Peyer's patch (tissue), 4 donors: ENCODE data around the gene MVP. TPM values are rescaled to one million over a fixed set of nuclear protein-coding genes. Genes with fewer than 3 reads are reported as not detected.

Experiments
- DNase-seq, 3 donors: peaks; one replicate each; pipeline ENCODE4 v3.0.0-alpha.2; 2017 to 2019
- H3K27ac ChIP-seq, 4 donors: fragments of 200-600 bp; sonication (generic); one replicate each; pipeline ENCODE4 v1.5.1; 2016 to 2019
- H3K27me3 ChIP-seq, 2 donors: fragments of 200-600 bp; sonication (generic); one replicate each; pipeline ENCODE4 v1.5.1; 2019
- H3K36me3 ChIP-seq, 3 donors: fragments of 200-600 bp; sonication (generic); one replicate each; pipeline ENCODE4 v1.5.1; 2016 to 2019
- H3K4me1 ChIP-seq, 4 donors: fragments of 200-600 bp; sonication (generic); one replicate each; pipeline ENCODE4 v1.5.1; 2016 to 2019
- H3K4me3 ChIP-seq, 4 donors: fragments of 200-600 bp; sonication (generic); 1 replicate in 3 of 4; 2 replicates in 1 of 4; pipeline ENCODE4 v1.5.1; 2016 to 2019; ENCODE audit warnings: mild to moderate bottlenecking in 1 of 4
- H3K9me3 ChIP-seq, 4 donors: fragments of 200-600 bp; sonication (generic); one replicate each; pipeline ENCODE4 v1.5.1; 2016 to 2019; ENCODE audit warnings: mild to moderate bottlenecking in 1 of 4
- CTCF ChIP-seq, 6 experiments: fragments of 450-650 bp in 4 of 6; fragments of 200-600 bp in 2 of 6; sonication (generic) in 1 of 6; IDR thresholded peaks; one replicate each; pipeline ENCODE4 v1.5.1; 2017 to 2019; ENCODE audit warnings: antibody characterized with exemption in 6 of 6, mild to moderate bottlenecking in 3 of 6, moderate library complexity in 1 of 6
- POLR2A ChIP-seq, 2 donors: fragments of 450-650 bp; IDR thresholded peaks; one replicate each; pipeline ENCODE4 v1.5.1; 2017; ENCODE audit warnings: antibody characterized with exemption in 2 of 2, mild to moderate bottlenecking in 2 of 2, moderate library complexity in 2 of 2
- total RNA-seq, 4 donors: library from RNA; depleted of rRNA; stranded (reverse); fragments of >200 nt; gene quantifications; one replicate each; pipeline ENCODE4 v1.1.0, GENCODE V29; 2016

Gene MVP
- total RNA-seq, 4 donors from 2014 or later = 222 to 709 (median 645) TPM

GRCh38 chr16:29848420-29849297, 28.4 kb downstream of the MVP start:
- Histone ChIP-seq H3K27me3 (no peaks in the 10 kb centered on the region), H3K27ac (peak overlapping the region in 1 of 4 donors; percentile 17), H3K36me3 (peaks cover 0 to 48% (median 3%) of the 10 kb centered on the region in 3 donors), H3K4me3 (no peak overlapping the region), H3K4me1 (no peaks in the 10 kb centered on the region), H3K9me3 (no peaks in the 10 kb centered on the region)
- DNase-seq = peak; percentile 64 to 89 (median 87)
- TF ChIP-seq CTCF (IDR thresholded peaks at IDR 0.05) (peak; percentile 72 to 93 (median 90)), POLR2A (IDR thresholded peaks at IDR 0.05) (no peak)

- Histone ChIP-seq H3K9me3 (no peaks in the 10 kb centered on the region), H3K27me3 (no peaks in the 10 kb centered on the region), H3K36me3 (peaks cover 0 to 39% (median 3%) of the 10 kb centered on the region in 3 donors), H3K4me1 (no peaks in the 10 kb centered on the region), H3K27ac (no peak overlapping the region), H3K4me3 (no peak overlapping the region)
- no peak for DNase-seq
- no peak for TF ChIP-seq POLR2A (IDR thresholded peaks at IDR 0.05)
- no peak for TF ChIP-seq CTCF (IDR thresholded peaks at IDR 0.05)
Measured at GRCh38 chr16:29849505-29849904, 29.2 kb downstream of the MVP start.

- TF ChIP-seq CTCF (IDR thresholded peaks at IDR 0.05) (no peak), POLR2A (IDR thresholded peaks at IDR 0.05) (no peak)
- H3K4me3 ChIP-seq = no peak overlapping the region
- H3K36me3 ChIP-seq = peaks cover 0 to 24% (median 0%) of the 10 kb centered on the region in 3 donors
- no peak for DNase-seq
- no peak overlapping the region for H3K27ac ChIP-seq
- H3K9me3 ChIP-seq = no peaks in the 10 kb centered on the region
- no peaks in the 10 kb centered on the region for H3K27me3 ChIP-seq
- no peaks in the 10 kb centered on the region for H3K4me1 ChIP-seq
Measured at GRCh38 chr16:29850998-29851397, 30.7 kb downstream of the MVP start.

- H3K9me3 ChIP-seq = no peaks in the 10 kb centered on the region
- H3K36me3 ChIP-seq = peaks cover 0 to 8% (median 0%) of the 10 kb centered on the region in 3 donors
- H3K27me3 ChIP-seq = no peaks in the 10 kb centered on the region
- no peak for DNase-seq
- no peaks in the 10 kb centered on the region for H3K4me1 ChIP-seq
- peak overlapping the region in 2 of 4 donors; percentile 66 to 68 for H3K27ac ChIP-seq
- H3K4me3 ChIP-seq = no peak overlapping the region
- TF ChIP-seq CTCF (IDR thresholded peaks at IDR 0.05) = no peak
- no peak for TF ChIP-seq POLR2A (IDR thresholded peaks at IDR 0.05)
Measured at GRCh38 chr16:29852654-29853053, 32.4 kb downstream of the MVP start.

- H3K9me3 ChIP-seq = no peaks in the 10 kb centered on the region
Measured at GRCh38 chr16:29854520-29855100, 34.3 kb downstream of the MVP start.

More at GRCh38 chr16:29854520-29855100, 34.3 kb downstream of the MVP start:
- H3K27ac ChIP-seq = no peak overlapping the region
- TF ChIP-seq POLR2A (IDR thresholded peaks at IDR 0.05) = no peak
- TF ChIP-seq CTCF (IDR thresholded peaks at IDR 0.05) = no peak
- H3K4me1 ChIP-seq = no peaks in the 10 kb centered on the region
- DNase-seq = no peak
- no peaks in the 10 kb centered on the region for H3K27me3 ChIP-seq
- peaks cover 0 to 15% (median 0%) of the 10 kb centered on the region in 3 donors for H3K36me3 ChIP-seq
- no peak overlapping the region for H3K4me3 ChIP-seq
